ENCODE data around the gene MRPL46. TPM values are rescaled to one million over a fixed set of nuclear protein-coding genes. Genes with fewer than 3 reads are reported as not detected.
A peak's percentile ranks its signal among the peaks of the same experiment; 100 is the strongest.

MRPL46 gene
- total and polyA plus RNA-seq, 2 donors (not counting 3 experiments of a cell fraction or from before 2014, with no cell fraction given): 24.5 to 30.9 TPM

DNA sequence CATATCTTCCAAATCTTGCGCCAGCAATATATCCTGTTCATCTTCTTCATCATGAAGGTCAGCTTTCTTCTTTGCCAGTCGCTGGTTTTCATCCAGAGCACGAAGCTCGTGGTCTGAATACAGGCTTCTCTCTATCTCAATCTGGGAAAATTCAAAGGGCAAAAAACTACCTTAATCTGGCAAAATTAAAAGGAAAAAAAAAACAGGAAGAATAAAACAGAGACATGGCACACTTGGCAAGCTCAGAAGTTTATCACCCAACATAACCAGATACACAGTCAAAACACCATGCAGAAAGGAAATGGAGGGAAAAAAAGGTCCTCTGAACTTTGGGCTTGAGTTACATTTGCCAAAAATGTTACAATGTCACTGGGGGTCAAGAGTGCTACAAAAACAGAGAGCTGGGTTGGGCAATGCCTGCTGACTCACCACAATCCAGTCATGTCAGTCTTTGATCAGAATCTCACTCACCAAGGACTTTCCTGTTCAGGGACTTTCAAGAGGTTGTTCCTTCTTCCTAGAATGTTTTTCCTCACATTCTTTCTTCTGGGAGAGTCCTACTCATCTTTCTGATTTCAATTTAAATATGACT, 1.5 kb downstream of the MRPL46 start:
- no peaks in the 10 kb centered on the region for H3K27me3 ChIP-seq (ENCODE audit: control insufficient read depth in 2 of 2, insufficient read depth in 2 of 2, low read length in 2 of 2)
- H3K4me2 ChIP-seq (ENCODE audit: insufficient read depth, low read length): peak overlapping the region; percentile 73
- no peak overlapping the region for H2AFZ ChIP-seq (ENCODE audit: low read depth, low read length)
- no peaks in the 10 kb centered on the region for H3K9me1 ChIP-seq (replicated peaks; ENCODE audit: control insufficient read depth, extremely low read depth, insufficient read depth, low read length)
- TF ChIP-seq GATA2 (IDR thresholded peaks at IDR 0.05; ENCODE audit: insufficient read depth, insufficient read length, low read depth, low read length): peak; percentile 86
- peak; percentile 60 for TF ChIP-seq JUN (IDR thresholded peaks at IDR 0.05; ENCODE audit: borderline replicate concordance, insufficient read depth, insufficient read length, low read depth)
- TF ChIP-seq POLR2A (IDR thresholded peaks at IDR 0.05; ENCODE audit: low read depth, low read length): peak; percentile 38
- TF ChIP-seq, protein P1, sequence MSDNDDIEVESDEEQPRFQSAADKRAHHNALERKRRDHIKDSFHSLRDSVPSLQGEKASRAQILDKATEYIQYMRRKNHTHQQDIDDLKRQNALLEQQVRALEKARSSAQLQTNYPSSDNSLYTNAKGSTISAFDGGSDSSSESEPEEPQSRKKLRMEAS (IDR thresholded peaks at IDR 0.05; ENCODE audit: insufficient read depth, insufficient read length): no peak
- TF ChIP-seq FOS (IDR thresholded peaks at IDR 0.05; ENCODE audit: borderline replicate concordance, insufficient read depth, low read length): peak; percentile 93
- TF ChIP-seq POLR2AphosphoS5 (IDR thresholded peaks at IDR 0.05; ENCODE audit: insufficient read depth, low read depth, low read length): peak; percentile 72
- POLR2A ChIA-PET: no interaction called here
- CTCF ChIA-PET: interaction anchor here (2.6 kb wide), 1 partner anchor 10 kb away, joined by 26 read pairs; no protein-coding TSS in a partner anchor
- H3K9me3 ChIP-seq (replicated peaks; ENCODE audit: control insufficient read depth, insufficient read depth, low read length): no peaks in the 10 kb centered on the region
- H3K9ac ChIP-seq (replicated peaks; ENCODE audit: extremely low read depth, insufficient read depth, low read length): peak overlapping the region; percentile 92
- no peaks in the 10 kb centered on the region for H4K20me1 ChIP-seq (replicated peaks; ENCODE audit: control insufficient read depth, extremely low read depth, insufficient read depth, low read length)
- intact Hi-C loops (cut with micrococcal nuclease): loop anchor here (2.0 to 5.0 kb wide), 3 partner anchors 157 to 431 kb away; partner anchors contain the start of gene AEN
- peaks cover 43% of the 10 kb centered on the region for H3K79me2 ChIP-seq (ENCODE audit: control insufficient read depth, insufficient read depth, low read length)
- FAIRE-seq (peak; percentile 70), DNase-seq (ENCODE audit: low read depth, low spot score) (peak; percentile 64)
- dilution Hi-C loops (cut with MboI; ENCODE audit: extremely low pct_ligation_motif_present, low sequenced_read_pairs): no loop called here
- peaks cover 37% of the 10 kb centered on the region for H3K4me1 ChIP-seq (ENCODE audit: control insufficient read depth, extremely low read depth, insufficient read depth, low read length)
- H3K36me3 ChIP-seq (ENCODE audit: control insufficient read depth in 2 of 2, extremely low read depth in 1 of 2, insufficient read depth in 2 of 2, low read length in 2 of 2): peaks cover 2 to 14% of the 10 kb centered on the region in 2 experiments
- H3K27ac ChIP-seq (ENCODE audit: insufficient read depth, low read depth, low read length): peak overlapping the region; percentile 96
- H3K4me3 ChIP-seq (replicated peaks in 1 of 3; ENCODE audit: insufficient read depth in 1 of 3, low read depth in 1 of 3, low read length in 3 of 3): peak overlapping the region in 1 of 3 experiments; percentile 84
- no TSS peak for BruUV-seq (replicated peaks)

Measured in endothelial cell of umbilical vein (primary cell).